Glutamatergic neuron (in vitro differentiated cells): ENCODE results near the gene RPL12. TPM values are rescaled to one million over a fixed set of nuclear protein-coding genes. Genes with fewer than 3 reads are reported as not detected.

Experiments
- DNase-seq: peaks from one replicate; pipeline ENCODE4 v3.0.0; 2022
- H3K27ac Mint-ChIP-seq: one replicate; pipeline ENCODE4 v1.8.0; 2020; ENCODE audit warnings: mild to moderate bottlenecking, mixed read lengths, inconsistent platforms; ENCODE audit not compliant: unreplicated experiment
- H3K27me3 Mint-ChIP-seq: one replicate; pipeline ENCODE4 v1.8.0; 2020; ENCODE audit warnings: mild to moderate bottlenecking, moderate library complexity, mixed read lengths, inconsistent platforms; ENCODE audit not compliant: unreplicated experiment
- H3K36me3 Mint-ChIP-seq: one replicate; pipeline ENCODE4 v1.8.0; 2020; ENCODE audit warnings: mild to moderate bottlenecking, mixed read lengths, inconsistent platforms; ENCODE audit not compliant: unreplicated experiment
- H3K4me1 Mint-ChIP-seq: one replicate; pipeline ENCODE4 v1.8.0; 2020; ENCODE audit warnings: mild to moderate bottlenecking, low read depth, mixed read lengths, inconsistent platforms; ENCODE audit not compliant: unreplicated experiment
- H3K4me3 Mint-ChIP-seq: one replicate; pipeline ENCODE4 v1.8.0; 2020; ENCODE audit warnings: mild to moderate bottlenecking, mixed read lengths, inconsistent platforms; ENCODE audit not compliant: unreplicated experiment
- H3K9me3 Mint-ChIP-seq: one replicate; pipeline ENCODE4 v1.8.0; 2020; ENCODE audit warnings: mild to moderate bottlenecking, moderate library complexity, mixed read lengths, inconsistent platforms; ENCODE audit not compliant: unreplicated experiment
- total RNA-seq: library from RNA; stranded (reverse); fragmentation: NEBNext Ultra II Directional; extraction: Animal tissue kit (Norgen Biotek cat#: 25700); gene quantifications from one replicate; pipeline ENCODE4 v1.2.1, GENCODE V29; 2021; ENCODE audit not compliant: unreplicated experiment
- TF ChIP-seq, protein P1 (sequence below): fragments of 200-600 bp; sonication (generic); IDR thresholded peaks from one replicate; pipeline ENCODE4 v1.5.0; 2021; ENCODE audit not compliant: partially characterized antibody, unreplicated experiment

Gene RPL12
- total RNA-seq, 1 donor from 2014 or later, result 475 TPM

GRCh38 chr9:127404631-127405030 lies 46.6 kb downstream of the RPL12 start:
- Mint-ChIP-seq H3K36me3 (no peaks in the 10 kb centered on the region), H3K4me3 (no peak overlapping the region), H3K4me1 (peaks cover 14% of the 10 kb centered on the region), H3K9me3 (peaks cover 3% of the 10 kb centered on the region), H3K27ac (no peak overlapping the region), H3K27me3 (peaks cover 6% of the 10 kb centered on the region)
- DNase-seq, result no peak
- TF ChIP-seq, protein P1, sequence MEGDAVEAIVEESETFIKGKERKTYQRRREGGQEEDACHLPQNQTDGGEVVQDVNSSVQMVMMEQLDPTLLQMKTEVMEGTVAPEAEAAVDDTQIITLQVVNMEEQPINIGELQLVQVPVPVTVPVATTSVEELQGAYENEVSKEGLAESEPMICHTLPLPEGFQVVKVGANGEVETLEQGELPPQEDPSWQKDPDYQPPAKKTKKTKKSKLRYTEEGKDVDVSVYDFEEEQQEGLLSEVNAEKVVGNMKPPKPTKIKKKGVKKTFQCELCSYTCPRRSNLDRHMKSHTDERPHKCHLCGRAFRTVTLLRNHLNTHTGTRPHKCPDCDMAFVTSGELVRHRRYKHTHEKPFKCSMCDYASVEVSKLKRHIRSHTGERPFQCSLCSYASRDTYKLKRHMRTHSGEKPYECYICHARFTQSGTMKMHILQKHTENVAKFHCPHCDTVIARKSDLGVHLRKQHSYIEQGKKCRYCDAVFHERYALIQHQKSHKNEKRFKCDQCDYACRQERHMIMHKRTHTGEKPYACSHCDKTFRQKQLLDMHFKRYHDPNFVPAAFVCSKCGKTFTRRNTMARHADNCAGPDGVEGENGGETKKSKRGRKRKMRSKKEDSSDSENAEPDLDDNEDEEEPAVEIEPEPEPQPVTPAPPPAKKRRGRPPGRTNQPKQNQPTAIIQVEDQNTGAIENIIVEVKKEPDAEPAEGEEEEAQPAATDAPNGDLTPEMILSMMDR, result no peak

DNA sequence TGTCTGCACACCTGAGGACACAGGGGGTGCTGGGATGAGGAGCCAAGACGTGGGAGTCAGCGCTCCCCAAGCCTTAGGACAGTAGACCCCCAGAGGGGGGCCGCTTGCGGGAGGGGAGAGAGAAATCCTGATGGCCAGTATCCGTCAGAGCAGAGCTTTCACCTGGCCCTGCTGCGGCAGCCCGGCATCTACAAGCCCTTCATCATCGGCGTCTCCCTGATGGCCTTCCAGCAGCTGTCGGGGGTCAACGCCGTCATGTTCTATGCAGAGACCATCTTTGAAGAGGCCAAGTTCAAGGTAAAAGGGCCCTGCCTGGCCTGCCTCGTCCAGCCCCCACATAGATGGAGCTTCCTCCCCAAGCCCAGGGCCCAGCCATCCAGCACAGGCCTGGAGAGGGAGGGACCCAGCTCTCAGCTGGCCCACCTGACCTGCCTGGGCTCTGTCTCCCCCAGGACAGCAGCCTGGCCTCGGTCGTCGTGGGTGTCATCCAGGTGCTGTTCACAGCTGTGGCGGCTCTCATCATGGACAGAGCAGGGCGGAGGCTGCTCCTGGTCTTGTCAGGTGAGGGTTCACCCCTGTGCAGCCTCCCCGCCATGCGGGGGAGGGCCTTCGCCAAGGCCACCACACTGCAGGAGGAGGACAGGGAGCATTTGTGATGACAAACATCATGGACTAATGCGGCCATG lies 47.6 kb downstream of the RPL12 start:
- Mint-ChIP-seq H3K9me3 (peaks cover 3% of the 10 kb centered on the region), H3K4me3 (no peak overlapping the region)

GRCh38 chr9:127402401-127403090 lies 48.7 kb downstream of the RPL12 start:
- Mint-ChIP-seq H3K36me3 (no peaks in the 10 kb centered on the region), H3K4me1 (peaks cover 14% of the 10 kb centered on the region), H3K27ac (no peak overlapping the region), H3K27me3 (peaks cover 12% of the 10 kb centered on the region), H3K9me3 (peaks cover 3% of the 10 kb centered on the region), H3K4me3 (no peak overlapping the region)
- TF ChIP-seq, protein P1, result no peak
- DNase-seq, result no peak

More for the DNA sequence above, 47.6 kb downstream of the RPL12 start:
- Mint-ChIP-seq H3K4me1 (peaks cover 14% of the 10 kb centered on the region), H3K27me3 (peaks cover 9% of the 10 kb centered on the region), H3K36me3 (no peaks in the 10 kb centered on the region), H3K27ac (no peak overlapping the region)
- no peak for DNase-seq
- TF ChIP-seq, protein P1, result no peak

DNA sequence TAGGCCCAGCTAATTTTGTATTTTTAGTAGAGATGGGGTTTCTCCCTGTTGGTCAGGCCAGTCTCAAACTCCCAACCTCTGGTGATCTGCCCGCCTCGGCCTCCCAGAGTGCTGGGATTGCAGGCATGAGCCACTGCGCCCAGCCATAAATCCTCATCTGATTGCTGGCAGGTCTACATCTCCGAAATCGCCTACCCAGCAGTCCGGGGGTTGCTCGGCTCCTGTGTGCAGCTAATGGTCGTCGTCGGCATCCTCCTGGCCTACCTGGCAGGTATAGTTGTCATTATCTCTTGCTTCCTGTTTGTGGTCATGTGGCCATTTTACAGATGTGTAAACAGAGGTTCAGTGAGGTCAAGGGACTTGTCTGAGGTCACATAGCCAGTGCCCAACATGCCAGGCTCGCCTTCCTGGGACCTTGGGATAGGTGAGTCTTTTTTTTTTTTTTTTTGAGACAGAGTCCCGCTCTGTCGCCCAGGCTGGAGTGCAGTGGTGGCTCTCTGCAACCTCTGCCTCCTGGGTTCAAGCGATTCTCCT lies 51.4 kb downstream of the RPL12 start:
- peaks cover 6% of the 10 kb centered on the region for H3K27me3 Mint-ChIP-seq
- TF ChIP-seq, protein P1, result no peak
- H3K27ac Mint-ChIP-seq, result no peak overlapping the region
- no peak for DNase-seq
- H3K9me3 Mint-ChIP-seq, result peaks cover 2% of the 10 kb centered on the region
- peaks cover 2% of the 10 kb centered on the region for H3K4me1 Mint-ChIP-seq
- H3K36me3 Mint-ChIP-seq, result no peaks in the 10 kb centered on the region
- H3K4me3 Mint-ChIP-seq, result no peak overlapping the region
